Prostate gland (tissue), 2 donors: Measurements from ENCODE around the gene CEBPE.

ENCODE experiments used
- POLR2A ChIP-seq: fragments of 450-650 bp; IDR thresholded peaks from one replicate; pipeline ENCODE4 v1.6.1; 2016; ENCODE audit warnings: antibody characterized with exemption, mild to moderate bottlenecking
- POLR2AphosphoS5 ChIP-seq: sonication (generic); formaldehyde crosslinking; IDR thresholded peaks from one replicate; pipeline ENCODE4 v1.6.1; 2017; ENCODE audit warnings: antibody characterized with exemption
- TF ChIP-seq, protein P1 (sequence below), 4 experiments: fragments of 200-600 bp in 2 of 4; fragments of 450-650 bp in 2 of 4; sonication (generic) in 2 of 4; IDR thresholded peaks; 1 replicate in 3 of 4; 2 replicates in 1 of 4; pipeline ENCODE4 v1.5.1; 2016 to 2019; ENCODE audit warnings: antibody characterized with exemption in 4 of 4, mild to moderate bottlenecking in 2 of 4, moderate library complexity in 2 of 4

DNA sequence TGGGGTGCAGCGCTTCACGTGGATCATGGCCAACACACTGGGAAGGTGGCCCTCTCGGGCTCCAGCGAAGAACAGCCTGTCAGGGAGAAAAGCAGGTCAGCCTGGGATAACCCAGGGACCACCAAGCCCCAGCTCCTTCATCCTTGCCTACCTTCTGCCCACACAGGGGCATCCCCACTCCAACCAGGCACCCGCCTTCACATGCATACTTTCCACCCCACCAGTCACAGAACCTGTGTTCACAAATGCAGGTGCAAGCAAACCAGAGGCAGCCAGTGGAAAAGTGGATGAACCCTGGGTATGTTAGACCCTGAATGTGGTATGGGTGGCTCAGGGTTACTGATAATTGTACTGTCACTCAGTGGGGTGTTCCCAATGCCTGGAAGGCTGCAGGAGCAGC lies 12.4 kb upstream of the CEBPE start:
- TF ChIP-seq, protein P1, sequence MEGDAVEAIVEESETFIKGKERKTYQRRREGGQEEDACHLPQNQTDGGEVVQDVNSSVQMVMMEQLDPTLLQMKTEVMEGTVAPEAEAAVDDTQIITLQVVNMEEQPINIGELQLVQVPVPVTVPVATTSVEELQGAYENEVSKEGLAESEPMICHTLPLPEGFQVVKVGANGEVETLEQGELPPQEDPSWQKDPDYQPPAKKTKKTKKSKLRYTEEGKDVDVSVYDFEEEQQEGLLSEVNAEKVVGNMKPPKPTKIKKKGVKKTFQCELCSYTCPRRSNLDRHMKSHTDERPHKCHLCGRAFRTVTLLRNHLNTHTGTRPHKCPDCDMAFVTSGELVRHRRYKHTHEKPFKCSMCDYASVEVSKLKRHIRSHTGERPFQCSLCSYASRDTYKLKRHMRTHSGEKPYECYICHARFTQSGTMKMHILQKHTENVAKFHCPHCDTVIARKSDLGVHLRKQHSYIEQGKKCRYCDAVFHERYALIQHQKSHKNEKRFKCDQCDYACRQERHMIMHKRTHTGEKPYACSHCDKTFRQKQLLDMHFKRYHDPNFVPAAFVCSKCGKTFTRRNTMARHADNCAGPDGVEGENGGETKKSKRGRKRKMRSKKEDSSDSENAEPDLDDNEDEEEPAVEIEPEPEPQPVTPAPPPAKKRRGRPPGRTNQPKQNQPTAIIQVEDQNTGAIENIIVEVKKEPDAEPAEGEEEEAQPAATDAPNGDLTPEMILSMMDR (IDR thresholded peaks at IDR 0.05), result no peak
- TF ChIP-seq POLR2A (no peak), POLR2AphosphoS5 (no peak)
